ENCODE results near the gene KRT32. TPM values are rescaled to one million over a fixed set of nuclear protein-coding genes. Genes with fewer than 3 reads are reported as not detected.

KRT32 gene
- polyA plus RNA-seq, 5 donors = not detected

DNA sequence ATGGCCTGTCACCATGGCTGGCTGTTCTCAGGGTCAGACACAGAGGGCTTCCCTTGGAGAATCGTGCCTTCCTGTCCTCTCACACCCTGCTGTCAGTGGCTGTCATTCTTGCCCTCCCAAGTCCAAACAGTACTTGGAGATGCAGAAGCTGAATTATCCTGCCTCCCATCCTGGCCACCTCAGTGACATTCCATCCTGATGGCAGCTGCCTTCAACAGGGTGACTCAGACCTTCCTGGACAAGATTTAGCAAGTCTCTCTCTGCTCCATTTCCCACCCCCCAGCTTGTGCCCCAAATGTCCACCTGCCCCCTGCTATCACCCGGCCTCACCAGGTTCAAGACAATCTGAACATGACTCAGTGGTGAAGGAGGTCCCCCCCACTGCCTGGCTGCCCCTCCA, 27.3 kb upstream of the KRT32 start:
- no peak for DNase-seq

DNA sequence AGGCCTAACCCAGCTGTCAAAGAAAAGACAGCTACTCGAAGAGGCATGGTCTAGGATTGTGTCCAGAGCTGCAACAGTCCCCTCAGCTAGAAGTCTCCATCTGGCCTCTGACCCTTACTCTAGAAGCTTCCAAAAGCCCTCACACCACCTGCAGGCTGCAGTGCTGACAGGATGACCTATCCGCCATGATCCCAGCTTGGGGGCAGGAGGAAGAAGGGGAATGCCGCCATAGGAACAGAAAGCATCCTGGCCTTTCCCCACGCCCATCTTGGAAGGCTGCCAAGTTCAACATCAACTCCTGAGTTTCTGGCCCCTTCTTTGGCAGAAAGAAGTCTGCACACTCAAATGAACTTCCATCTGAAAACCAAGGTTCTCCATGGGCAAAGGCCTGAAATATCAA, 25.6 kb upstream of the KRT32 start:
- peak in 1 of 2 donors; percentile 45 for DNase-seq

DNA sequence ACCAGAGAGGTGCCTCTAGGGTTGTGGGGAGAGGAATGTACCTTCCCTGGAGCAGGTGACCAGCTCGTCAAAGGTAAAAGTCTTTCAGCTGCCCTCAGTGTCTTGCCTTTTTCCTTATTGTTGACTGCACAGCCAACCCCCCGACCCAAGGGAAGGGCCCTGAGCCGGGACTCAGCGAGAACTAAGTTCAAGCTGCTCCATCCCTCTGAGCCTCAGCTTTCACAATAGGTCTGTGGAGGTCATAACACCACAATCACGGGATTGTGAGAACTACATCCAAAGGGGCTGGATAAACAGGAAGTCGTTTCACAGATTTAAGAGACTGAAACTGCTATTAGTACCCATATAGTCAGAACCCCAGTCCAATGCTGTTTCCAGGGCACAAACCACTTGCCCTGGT, 25.2 kb upstream of the KRT32 start:
- no peak for DNase-seq

DNA sequence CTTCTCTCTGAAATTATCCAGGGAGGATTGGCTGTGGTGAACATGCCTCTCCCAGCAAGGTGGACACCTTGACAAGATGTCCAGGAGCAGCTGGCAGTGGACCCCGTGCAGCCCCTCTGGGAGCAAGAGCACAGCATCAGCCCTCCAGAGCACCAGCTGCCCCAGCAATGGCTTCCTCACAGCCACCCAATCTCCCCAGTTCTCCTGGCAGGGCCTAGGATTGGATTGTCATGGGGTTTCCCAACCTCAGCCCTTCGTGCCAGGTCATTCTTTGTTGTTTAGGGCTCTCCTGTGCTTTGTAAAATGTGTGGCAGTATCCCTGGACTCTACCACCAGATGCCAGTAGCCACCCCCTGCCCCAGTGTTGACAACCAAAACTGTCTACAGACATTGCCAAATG, 24.3 kb upstream of the KRT32 start:
- no peak for DNase-seq

DNA sequence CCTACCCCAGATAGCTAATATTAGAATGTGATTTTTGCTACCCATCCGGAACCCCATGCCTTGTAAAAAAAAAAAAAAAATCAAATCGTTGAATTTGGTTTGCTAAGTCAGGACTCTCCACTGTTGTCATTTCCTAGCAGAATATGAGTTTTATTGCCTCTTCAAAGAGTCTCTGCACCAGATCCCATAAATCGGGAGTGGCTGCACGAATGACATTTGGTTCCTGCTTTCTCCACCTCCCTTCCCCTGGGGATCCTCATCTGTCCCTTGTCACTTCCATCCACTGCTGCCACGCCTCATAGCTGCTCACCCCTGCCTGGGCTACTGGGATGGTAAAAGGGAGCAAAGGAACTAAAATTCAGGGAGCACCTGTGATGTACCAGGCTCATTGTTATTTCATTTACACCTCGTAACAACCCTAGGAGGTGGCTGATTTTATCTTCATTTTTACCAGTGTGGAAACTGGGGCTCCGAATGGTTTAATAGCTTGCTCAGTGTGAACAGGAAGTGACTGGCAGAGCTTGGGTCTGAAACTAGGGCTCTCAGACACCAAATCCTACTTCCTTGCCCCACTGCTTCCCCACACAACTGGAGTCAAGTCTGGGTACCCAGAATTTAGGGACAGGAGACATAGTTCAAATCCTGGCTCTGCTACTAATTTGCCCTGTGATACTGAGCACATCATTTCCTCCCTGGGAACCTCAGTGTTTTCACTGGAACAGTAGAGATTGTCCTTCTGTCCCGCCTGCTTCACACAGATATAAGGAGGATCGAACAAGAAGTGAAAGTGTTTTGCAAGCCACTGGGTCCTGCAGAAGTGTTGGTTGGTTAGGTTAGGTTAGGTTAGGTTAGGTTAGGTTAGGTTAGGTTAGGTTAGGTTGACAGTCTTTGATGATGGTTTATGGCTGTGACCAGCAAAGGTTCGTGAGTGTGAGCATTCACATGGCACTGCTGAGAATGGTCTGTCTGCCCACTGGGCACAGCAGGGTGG, 23.1 kb upstream of the KRT32 start:
- no peak for DNase-seq

DNA sequence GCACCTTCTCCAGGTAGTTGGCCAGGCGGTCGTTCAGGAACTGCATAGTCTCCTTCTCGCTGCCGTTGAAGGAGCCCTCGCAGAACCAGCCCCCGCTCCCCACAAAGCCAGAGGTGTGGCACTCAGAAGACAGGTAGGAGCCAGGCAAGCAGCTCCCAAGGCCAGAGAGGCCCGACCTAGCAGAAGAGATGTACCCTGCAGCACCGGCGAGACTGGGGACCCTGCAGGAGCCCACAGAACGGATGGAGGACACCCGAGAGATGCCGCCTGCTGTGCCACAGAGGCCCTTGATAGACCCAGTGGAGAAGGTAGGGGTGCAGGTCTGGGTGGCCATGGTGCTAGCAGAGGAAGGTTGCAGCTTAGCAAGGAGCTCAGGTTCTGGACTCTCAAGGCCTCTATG, 22.3 kb upstream of the KRT32 start, which contains the start of gene KRT36:
TSS of gene KRT36 (minus strand) at position 380 of the 400 bp plus-strand sequence. CDS start at position 334, 46 bp downstream.
- DNase-seq = no peak

DNA sequence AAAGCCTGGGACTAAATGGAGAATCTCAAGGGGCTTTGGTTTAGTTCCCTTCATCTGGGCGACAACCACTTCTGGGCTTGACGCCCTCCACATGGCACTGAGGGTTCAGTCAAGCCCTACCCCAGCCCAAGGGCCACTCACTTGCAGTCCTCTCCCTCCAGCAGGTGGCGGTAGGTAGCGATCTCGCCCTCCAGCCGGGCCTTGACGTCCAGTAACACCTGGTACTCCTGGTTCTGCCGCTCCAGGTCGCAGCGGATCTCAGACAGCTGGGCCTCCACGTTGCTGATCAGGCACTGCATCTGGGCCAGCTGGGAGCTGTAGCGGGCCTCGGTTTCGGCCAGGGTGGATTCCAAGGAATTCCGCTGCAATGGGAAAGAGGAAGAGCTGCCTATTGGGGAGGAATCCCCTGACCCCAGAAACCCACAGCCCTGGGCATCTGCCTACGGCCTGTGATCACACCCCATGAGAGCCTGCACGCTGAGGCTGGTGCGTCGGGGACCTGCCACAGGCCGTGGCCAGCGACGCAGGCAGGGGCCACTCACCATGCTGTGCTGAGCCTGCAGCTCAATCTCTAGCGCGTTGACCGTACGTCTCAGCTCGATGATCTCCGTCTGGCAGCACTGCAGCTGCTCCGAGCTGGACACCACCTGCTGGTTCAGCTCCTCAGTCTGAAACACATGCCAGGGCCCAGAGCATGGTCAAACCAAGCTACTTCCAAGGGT, 19.8 kb upstream of the KRT32 start:
- no peak for DNase-seq

DNA sequence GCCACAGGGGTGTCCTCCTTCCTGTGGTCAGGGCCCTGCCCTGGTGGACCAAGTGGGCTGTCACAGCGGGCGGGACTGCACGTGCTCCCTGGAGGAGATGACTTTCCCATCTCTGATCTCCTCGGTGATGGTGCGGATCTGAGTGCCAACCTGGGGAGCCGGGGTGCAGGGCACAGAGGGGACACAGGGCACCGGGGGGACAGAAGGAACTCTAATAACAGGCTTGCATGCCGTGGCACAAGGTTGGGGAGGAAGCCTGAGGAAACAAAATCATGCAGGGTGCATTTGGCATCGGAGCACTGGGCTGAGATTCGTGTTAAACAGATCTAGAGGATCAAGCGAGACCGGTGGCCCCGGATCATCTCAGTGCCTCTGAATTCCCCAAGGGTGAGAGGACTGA, 19.1 kb upstream of the KRT32 start:
- no peak for DNase-seq

DNA sequence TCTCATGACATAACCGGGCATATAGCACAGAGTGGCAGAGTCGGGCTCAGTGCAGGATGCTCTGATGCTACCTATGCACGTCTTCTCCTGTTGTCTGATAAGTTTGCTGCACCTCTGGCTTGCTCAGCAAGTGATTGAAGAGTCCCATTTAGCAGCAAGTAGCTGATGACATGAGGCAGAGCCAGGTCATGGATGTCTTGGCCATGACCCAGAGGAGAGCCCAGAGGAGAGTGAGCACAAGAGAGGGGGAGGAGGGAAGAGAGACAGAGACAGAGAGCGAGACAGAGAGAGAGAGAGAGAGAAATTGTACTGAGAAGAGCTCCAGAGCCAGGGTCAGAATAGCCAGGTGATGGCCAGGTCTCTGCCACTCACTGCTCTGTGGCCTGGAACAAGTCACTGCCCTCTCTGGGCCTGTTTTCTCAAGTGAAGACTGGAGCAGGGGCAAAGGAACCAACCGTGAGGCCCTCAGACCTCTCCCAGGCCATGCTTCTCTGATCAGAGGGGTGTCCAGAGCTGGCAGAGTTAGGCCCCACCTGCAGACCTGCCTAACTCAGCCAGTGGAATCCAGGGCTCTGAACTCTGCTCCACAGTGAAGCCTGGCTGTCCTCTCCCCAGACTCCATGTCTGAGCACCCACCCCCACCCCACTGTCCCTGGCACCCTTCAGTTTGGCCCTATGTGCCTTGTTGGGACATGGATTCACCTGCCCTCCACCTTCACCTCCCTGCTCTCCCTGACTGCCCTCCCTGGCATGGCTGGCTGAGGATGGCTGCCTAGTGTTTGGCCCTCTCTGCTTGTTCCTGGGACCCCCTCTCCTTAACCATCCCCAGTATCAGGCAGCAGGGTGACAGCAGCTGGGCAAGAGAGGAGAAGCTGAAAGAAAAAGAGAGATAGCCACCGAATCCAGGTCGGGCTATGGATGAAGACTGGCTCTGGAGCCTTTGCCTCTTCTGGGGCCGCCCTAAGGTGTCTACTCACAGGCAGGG, 18.0 kb upstream of the KRT32 start:
- no peak for DNase-seq

DNA sequence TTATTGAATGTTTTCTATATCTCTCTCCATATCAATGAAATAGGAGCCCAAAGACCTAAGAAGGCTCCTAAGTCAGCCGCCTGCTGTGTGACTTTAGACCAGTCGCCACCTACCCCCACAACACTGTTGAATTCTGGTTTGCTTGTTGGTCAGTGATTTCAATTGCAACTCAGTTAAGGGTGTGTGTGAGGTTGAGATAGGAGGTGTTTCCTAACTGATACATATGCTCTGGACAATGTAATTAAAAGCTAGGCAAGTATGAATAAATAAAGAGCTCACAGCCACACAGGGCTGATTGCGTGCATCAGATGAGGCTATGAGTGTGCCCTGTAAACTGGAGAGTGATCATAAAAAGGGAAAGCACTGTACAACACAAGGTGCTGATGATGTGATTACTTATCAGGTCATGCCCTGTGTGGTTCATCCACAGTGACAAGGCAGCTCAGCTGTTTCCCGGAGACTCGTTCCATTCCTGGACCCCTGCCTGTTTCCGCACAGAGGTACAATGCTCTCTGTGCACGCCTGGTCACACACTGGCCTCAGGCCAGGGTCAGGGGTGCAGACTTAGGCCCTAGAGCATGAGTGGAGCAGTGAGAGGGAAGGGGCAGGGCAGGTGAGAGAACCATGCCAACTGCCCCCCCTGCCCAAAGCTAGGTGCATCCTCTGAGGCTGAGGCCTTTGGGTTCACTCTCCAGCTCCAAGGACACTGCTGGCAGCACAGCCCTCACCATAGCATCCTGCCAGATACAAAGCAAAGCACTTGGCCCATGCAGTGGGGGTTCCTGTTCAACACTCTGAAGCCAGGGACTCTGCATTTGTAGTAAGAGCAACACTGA, 17.0 kb upstream of the KRT32 start:
- DNase-seq = no peak

DNA sequence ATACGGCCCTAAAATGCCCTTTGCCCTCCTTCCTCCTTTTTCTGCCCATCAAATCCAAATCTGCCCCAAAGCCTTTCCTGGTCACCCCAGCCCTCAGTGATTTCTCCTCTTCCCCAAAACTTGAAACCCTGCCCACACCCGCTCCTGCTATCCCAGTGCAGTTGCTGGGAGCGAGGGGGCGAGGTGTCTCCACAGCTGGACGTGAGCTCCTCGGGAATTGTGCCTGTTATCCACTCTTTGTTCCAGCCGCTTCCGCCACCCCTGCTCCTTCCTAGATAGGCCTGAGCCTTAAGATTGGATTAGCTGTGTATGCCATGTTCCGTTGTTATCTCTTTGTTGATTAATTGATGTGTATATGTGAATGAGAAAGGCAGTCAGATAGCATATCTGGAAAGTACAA, 16.3 kb upstream of the KRT32 start:
- no peak for DNase-seq

DNA sequence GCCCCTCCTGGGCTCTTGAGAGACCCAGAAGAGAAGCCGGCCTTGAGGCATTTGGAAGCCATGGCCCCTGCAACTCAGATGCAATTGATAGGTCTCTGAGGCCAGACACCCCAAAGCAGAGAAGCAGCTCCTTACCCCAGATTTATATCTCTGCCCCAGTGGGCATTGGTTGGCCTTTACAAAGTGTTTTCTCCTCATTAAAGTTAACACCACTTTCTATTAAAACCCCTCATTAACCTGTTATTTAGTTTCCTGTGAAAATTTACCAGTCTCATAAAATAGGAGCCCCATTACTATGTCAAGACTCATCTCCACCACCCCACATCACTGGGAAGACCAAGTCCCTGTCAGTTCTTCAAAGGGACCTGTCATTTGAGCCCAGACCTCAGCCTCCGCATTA, 13.8 kb upstream of the KRT32 start, which contains the start of gene KRT35:
TSS of gene KRT35 (minus strand) at position 116 of the 400 bp plus-strand sequence. CDS start at position 62, 54 bp downstream.
- DNase-seq = no peak

DNA sequence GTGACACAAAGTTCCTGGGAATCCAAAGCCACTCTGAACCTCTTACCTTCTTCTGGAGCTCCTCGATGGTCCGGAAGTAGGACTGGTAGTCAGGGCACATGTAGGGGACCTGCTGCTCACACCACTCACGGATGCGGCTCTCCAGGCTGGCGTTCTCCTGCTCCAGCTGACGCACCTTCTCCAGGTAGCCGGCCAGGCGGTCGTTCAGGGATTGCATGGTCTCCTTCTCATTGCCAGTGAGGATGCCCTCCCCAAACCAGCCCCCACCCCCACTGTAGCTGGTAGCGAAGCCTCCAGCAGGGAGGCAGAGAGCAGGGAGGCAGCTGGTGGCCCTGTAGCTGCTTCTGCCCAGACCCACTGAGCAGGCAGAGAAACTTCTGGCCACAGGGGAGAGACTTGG, 13.4 kb upstream of the KRT32 start:
- no peak for DNase-seq

DNA sequence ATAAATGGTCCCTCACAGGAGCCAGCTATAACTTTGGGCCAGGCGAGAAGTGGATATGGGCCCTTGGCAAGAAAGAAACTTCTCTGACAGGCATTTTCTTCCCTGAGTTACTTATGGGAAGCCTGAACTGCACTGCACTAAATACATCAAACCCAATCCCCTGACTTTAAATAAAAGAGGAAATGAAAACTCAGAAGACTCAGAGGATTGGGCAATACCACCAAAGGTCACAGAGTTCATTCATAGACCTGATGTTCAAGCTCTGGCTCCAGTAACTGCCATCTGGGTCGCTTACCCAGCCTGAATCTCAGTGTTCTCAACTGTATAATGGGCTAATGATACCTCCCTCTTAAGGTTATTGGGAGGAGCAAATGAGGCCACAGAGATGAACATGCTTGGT, 12.9 kb upstream of the KRT32 start:
- DNase-seq = no peak

DNA sequence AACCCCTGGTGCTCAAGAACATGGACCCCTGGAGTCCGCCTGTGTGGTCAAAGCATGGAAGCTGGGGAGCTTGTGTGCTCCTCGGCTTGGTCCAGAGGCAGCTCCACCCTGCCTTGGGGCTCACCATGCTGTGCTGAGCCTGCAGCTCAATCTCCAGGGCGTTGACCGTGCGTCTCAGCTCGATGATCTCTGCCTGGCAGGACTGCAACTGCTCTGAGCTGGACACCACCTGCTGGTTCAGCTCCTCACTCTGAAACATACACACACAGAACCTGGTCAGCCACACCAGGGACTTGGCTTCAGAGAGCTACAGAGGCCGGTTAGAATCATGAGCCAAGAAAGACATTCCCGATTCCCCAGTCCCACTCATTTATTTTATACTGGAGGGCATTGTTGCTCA, 11.1 kb upstream of the KRT32 start:
- no peak for DNase-seq

DNA sequence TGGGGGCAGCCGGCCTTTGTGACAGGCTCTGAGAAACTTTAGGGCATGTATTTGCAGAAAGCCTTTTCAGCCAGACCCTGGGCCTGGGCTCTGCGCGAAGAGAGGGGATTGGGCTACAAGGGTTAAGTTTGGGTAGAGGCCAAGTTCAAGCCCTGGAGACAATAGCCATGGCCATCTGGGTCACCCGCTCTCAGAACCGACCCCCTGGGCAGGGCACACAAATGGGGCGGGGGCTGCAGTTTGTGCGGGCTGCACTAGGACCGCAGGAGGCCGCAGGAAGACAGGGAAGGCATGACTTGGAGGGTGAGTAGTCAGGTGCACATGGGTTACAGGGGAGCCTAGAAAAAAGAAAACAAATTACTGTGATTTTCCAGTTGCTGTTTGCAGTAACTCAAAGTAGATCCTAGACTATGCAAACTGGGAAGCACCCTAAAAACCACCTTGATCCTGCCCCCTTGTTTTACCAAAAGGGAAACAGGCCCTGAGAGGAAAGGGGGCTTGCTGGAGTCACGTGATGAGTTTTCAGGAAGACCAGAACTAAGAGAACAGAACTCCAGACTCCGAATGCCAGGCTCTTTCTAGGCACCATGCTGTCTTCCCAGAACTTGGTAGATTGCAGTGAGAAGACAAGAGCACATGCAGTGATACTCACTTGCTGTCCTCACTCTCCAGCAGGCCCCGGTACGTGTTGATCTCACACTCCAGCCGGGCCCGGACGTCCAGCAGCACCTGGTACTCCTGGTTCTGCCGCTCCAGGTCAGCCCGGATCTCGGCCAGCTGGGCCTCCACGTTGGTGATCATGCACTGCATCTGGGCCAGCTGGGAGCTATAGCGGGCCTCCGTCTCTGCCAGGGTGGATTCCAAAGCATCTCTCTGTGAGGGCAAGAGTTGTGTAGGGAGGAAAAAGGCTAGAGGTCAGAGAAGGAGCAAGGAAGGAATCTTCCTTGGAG, 10.0 kb upstream of the KRT32 start:
- no peak for DNase-seq

DNA sequence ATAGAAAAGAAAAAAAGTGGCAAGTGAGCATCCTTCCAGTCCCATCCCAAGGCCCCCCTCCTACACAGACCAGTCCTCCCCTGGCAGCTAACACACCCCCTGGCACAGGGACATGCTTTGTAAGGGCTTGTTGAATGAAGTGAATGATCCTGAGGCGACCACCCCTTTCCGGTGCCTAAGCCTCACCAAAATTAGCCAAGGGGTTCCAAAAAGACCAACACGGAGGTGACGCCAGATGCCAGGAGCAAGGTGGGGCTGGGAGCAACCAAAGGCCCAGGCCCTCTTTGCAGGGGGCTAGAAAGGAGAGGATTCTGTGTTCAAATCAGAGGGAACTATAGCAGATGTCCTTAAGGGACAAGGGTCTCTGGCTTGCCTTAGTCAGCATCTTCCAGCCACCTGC, 8.2 kb upstream of the KRT32 start:
- DNase-seq = no peak

DNA sequence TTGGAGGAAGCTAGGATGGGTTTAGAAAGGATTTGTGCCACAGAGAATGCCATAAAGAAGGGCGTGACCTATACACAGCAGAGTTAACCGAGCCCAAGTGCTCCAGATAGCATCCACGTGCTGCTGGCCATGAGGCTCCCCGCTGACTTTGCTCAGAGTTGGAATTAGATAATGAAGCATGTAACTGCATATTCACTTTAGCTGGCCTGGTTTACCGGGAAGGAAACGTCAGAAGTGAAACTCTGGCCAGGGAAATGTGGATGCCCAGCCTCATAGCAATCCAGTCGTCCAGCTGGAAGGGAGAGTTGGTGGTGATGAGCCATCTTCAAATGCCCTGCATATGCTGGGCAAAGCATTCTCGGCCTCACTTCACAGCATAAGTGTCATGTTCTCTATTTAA, 7.7 kb upstream of the KRT32 start:
- DNase-seq = no peak

DNA sequence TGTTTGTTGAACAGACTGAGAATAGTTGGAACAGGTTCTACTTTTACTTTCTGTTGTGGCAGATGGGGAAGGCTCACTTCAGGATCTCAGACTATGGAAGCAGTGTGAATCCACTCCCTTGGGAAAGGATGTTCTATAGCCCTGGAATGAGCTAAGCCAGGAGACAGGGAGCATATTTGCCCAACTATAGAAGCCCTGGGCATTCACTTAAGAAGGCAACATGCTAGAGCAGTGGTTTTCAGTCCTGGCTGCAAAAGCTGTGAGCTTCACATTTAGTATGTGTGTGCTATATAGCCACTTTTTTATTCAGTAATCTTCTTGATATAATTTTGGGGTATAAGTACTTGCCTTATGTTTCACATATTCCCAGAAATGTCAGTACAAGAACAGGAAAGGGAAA, 1.2 kb upstream of the KRT32 start:
- DNase-seq = no peak
